GM19193 (cell line): Measurements from ENCODE around the gene PUS1.

Experiments
- POLR2A ChIP-seq: IDR thresholded peaks from 4 replicates; pipeline ENCODE4 v1.6.1; 2011; ENCODE audit not compliant: insufficient read depth, insufficient read length; ENCODE audit errors: extremely low read depth

PUS1 gene

GRCh38 chr12:131988054-131988796 lies 59.1 kb downstream of the PUS1 start:
- no peak for TF ChIP-seq POLR2A

GRCh38 chr12:131989021-131989420 lies 59.9 kb downstream of the PUS1 start:
- no peak for TF ChIP-seq POLR2A

- TF ChIP-seq POLR2A: no peak
Measured at GRCh38 chr12:131990066-131990979, 61.2 kb downstream of the PUS1 start.

DNA sequence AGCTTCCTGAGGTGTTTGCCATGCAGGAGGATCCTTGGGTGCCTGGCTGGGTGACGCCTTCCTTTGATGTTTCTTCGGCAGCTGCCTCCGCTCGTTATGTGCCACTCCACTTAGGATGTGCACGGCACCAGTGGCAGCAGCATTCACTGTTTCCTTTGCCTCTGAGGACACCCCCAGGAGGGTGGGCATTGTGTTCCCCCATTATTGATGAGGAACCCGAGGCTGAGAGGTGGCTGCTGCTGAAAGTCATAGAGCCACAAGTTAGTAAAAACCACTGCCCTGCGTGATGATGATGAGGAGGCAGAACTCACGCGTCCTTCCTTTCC lies 61.9 kb downstream of the PUS1 start:
- TF ChIP-seq POLR2A: no peak

DNA sequence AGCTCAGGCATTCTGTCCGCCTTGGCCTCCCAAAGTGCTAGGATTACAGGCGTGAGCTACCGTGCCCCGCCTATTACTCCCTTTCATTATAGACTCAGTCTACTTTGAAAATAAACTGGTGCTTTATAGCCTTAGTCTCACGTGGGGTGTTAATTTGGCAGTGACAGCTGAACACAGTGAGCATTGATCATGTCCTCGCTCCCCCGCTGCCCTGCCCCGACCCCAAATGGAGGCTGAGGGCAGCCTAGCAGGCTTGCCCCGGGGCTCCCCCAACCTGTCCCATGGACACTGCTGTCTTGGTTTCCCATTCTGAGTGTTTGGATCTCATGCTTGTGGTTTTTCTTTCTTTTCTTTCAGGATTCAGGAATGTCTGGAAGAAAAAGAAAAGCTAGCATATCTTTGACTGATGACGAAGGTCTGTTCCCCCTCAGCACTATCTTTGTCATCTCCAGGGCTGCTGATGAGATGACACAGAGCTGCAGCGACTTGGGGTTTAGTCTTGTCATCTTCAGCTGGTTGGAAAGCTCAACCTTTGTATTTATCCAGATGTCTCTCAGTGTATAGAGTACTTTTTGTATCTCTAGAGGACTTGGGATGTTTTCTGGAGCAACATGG lies 62.8 kb downstream of the PUS1 start:
- TF ChIP-seq POLR2A: no peak

DNA sequence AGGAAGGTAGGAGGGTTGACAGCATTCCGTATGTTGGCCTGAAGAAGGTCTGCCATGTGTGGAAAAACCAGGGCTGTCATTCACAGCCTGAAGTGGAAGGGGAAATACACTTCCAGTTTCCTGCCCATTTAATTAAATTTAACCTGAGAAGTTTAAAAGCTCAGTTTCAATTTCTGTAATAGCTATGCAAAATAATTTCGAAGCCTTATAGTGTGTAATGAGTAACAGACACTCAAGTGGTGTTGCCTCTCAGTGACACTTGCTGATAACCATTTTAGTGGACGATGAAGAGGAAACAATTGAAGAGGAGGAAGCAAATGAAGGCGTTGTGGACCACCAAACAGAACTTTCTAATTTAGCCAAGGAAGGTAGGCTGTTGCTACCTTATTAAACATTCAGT lies 65.5 kb downstream of the PUS1 start:
- TF ChIP-seq POLR2A: no peak
